ENCODE data around the gene C11orf16. TPM values are rescaled to one million over a fixed set of nuclear protein-coding genes. Genes with fewer than 3 reads are reported as not detected.

C11orf16 gene
- total RNA-seq = not detected in 2 replicates

GRCh38 chr11:8932564-8933180, at the start of gene C11orf16:
Gene C11orf16 (minus strand): TSS chr11:8932947. CDS start chr11:8932308, 639 bp downstream.

GRCh38 chr11:8964324-8965320, 31.9 kb upstream of the C11orf16 start, which contains the start of gene TMEM9B:
Gene TMEM9B (minus strand): TSS chr11:8964442. CDS start chr11:8964313, 129 bp downstream.

GRCh38 chr11:8942518-8943066, 9.8 kb upstream of the C11orf16 start, which contains the start of gene ASCL3:
Gene ASCL3 (minus strand): TSS chr11:8943016. CDS start chr11:8938161, 4,855 bp downstream.

GRCh38 chr11:8911029-8911823, 21.5 kb downstream of the C11orf16 start, which contains the start of gene AKIP1:
Gene AKIP1 (plus strand): TSS chr11:8911189. CDS start chr11:8911450, 261 bp downstream.

Small RNA genes within 50 kb of the gene (small RNA-seq; reads per million reads assigned to genes)
- not detected for gene RF00019

Other genes starting within 250 kb of the C11orf16 start
- gene AKIP1, start 21.8 kb downstream of the C11orf16 start, total RNA-seq = 35.7 and 42.6 TPM in 2 replicates
- not detected in 2 replicates for gene ASCL3, start 10.1 kb upstream of the C11orf16 start, total RNA-seq
- 24.3 and 41.6 TPM in 2 replicates for gene TMEM9B, start 31.5 kb upstream of the C11orf16 start, total RNA-seq
- 2.4 and 5.7 TPM in 2 replicates for gene NRIP3, start 71.1 kb upstream of the C11orf16 start, total RNA-seq
- 0.33 and 1.6 TPM in 2 replicates for gene SCUBE2, start 158.7 kb upstream of the C11orf16 start, total RNA-seq

Data from placental epithelial cell (primary cell).